ENCODE data around the gene PIGBOS1. TPM values are rescaled to one million over a fixed set of nuclear protein-coding genes. Genes with fewer than 3 reads are reported as not detected.
"Not testable (repeated sequence)": the region's sequence is repeated elsewhere in the genome, so short reads cannot be mapped to it uniquely, and the experiment has no call there.

Gene PIGBOS1
- total RNA-seq, 1 experiment from 2014 or later = 13.0 TPM

GRCh38 chr15:55320238-55320550 is 1.3 kb upstream of the PIGBOS1 start:
- ATAC-seq = no peak
- 0 out of 2 replicates have a peak, but pooled peaks cover 3% of the 10 kb centered on the region for H3K36me3 Mint-ChIP-seq
- CTCF ChIA-PET = interaction anchor here (2.8 kb wide), 1 partner anchor 88 kb away, joined by 19 read pairs; the partner anchor contains the start of genes CCPG1 and PIERCE2
- H3K4me1 Mint-ChIP-seq = peaks cover 32% of the 10 kb centered on the region
- no peak for DNase-seq (ENCODE audit: low spot score)
- peak overlapping the region; percentile 22; the same call in 1 of the 2 replicates for H3K4me3 Mint-ChIP-seq
- no peak overlapping the region for H3K27ac Mint-ChIP-seq
- POLR2A ChIA-PET = interaction anchor here (1.5 kb wide), 1 partner anchor 88 kb away, joined by 5 read pairs; the partner anchor contains the start of genes CCPG1 and PIERCE2
- no peaks in the 10 kb centered on the region for H3K27me3 Mint-ChIP-seq (ENCODE audit: low read depth)
- no peak for TF ChIP-seq NR2C2 (CRISPR knock-in tag; IDR thresholded peaks at IDR 0.05)
- no peak for TF ChIP-seq SMAD3 (CRISPR knock-in tag; IDR thresholded peaks at IDR 0.05; ENCODE audit: borderline replicate concordance)
- no peak for TF ChIP-seq FOXK1 (CRISPR knock-in tag; IDR thresholded peaks at IDR 0.05)
- TF ChIP-seq E2F1 (CRISPR knock-in tag; IDR thresholded peaks at IDR 0.05) = no peak
- no peak for TF ChIP-seq ZNF317 (CRISPR knock-in tag; IDR thresholded peaks at IDR 0.05; ENCODE audit: borderline replicate concordance, low read depth)
- TF ChIP-seq RORB (CRISPR knock-in tag; IDR thresholded peaks at IDR 0.05) = no peak
- TF ChIP-seq ATF3 (CRISPR knock-in tag; conservative IDR thresholded peaks at IDR 0.05) = no peak
- TF ChIP-seq CREM (CRISPR knock-in tag; IDR thresholded peaks at IDR 0.05) = no peak
- no peak for TF ChIP-seq FOXP1 (CRISPR knock-in tag; IDR thresholded peaks at IDR 0.05; ENCODE audit: borderline replicate concordance)
- no peak for TF ChIP-seq ZNF532 (CRISPR knock-in tag; IDR thresholded peaks at IDR 0.05; ENCODE audit: borderline replicate concordance)
- TF ChIP-seq SOX15 (CRISPR knock-in tag; IDR thresholded peaks at IDR 0.05) = no peak
- no peak for TF ChIP-seq ZSCAN18 (CRISPR knock-in tag; IDR thresholded peaks at IDR 0.05)
- TF ChIP-seq ZNF396 (CRISPR knock-in tag; IDR thresholded peaks at IDR 0.05; ENCODE audit: borderline replicate concordance) = no peak
- TF ChIP-seq ZNF121 (CRISPR knock-in tag; IDR thresholded peaks at IDR 0.05) = no peak
- no peaks in the 10 kb centered on the region for H3K9me3 Mint-ChIP-seq

DNA sequence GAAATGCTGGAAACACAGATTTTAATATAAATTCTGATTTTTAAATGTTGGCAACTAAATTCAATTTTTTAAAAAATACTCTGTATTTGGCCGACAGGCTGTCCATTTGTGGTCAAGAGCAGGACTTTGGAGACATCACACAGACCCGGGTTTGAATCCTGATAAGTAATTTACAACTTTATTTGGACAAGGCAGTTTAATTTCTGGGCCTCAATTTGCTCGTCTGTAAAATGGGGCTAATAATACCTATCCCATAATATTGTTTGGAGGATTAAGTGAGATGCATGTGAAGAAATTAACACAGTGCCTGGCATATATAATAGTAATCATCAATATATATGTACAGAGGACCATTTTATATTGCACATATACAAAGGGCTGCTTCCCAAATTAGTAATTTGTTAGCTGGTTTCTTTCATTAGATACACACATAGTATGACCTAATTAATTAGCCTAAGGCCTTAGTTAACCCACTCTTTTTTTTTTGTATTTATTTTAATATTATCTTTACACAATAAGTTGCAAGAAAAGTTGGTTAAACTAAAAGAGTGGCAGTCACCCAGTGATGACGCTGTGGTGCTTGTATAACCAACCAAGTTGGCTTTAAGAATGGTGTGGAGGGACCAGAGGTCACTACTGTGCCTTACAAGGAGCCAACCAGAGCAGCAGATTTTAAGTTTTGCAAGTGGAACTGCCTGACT is 764 bp upstream of the PIGBOS1 start:
- Mint-ChIP-seq H3K36me3 (0 out of 2 replicates have a peak, but pooled peaks cover 3% of the 10 kb centered on the region), H3K9me3 (no peaks in the 10 kb centered on the region), H3K27ac (no peak overlapping the region), H3K4me1 (peaks cover 37% of the 10 kb centered on the region), H3K27me3 (ENCODE audit: low read depth) (no peaks in the 10 kb centered on the region), H3K4me3 (peak overlapping the region; percentile 94)
- POLR2A ChIA-PET = interaction anchor here (0.6 to 1.5 kb wide), 5 partner anchors 24 to 207 kb away, joined by 3 to 5 read pairs (median 3); partner anchors contain the start of genes CCPG1, PIERCE2 and RSL24D1
- ATAC-seq (no peak), DNase-seq (ENCODE audit: low spot score) (no peak)
- TF ChIP-seq GTF2I (CRISPR knock-in tag; conservative IDR thresholded peaks at IDR 0.05) (peak; percentile 76; the same call in 1 of the 2 replicates), SMAD4 (CRISPR knock-in tag; IDR thresholded peaks at IDR 0.05) (no peak)
- CTCF ChIA-PET = interaction anchor here (0.7 to 2.8 kb wide), 2 partner anchors 28 to 89 kb away, joined by 3 to 19 read pairs; partner anchors contain the start of genes CCPG1 and PIERCE2

DNA sequence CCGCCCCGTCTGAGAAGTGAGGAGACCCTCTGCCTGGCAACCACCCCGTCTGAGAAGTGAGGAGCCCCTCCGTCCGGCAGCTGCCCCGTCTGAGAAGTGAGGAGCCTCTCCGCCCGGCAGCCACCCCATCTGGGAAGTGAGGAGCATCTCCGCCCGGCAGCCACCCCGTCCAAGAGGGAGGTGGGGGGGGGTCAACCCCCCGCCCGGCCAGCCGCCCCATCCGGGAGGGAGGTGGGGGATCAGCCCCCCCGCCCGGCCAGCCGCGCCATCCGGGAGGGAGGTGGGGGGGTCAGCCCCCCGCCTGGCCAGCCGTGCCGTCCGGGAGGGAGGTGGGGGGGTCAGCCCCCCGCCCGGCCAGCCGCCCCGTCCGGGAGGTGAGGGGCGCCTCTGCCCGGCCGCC is 16.1 kb downstream of the PIGBOS1 start:
- Mint-ChIP-seq H3K36me3 (peaks cover 61% of the 10 kb centered on the region), H3K9me3 (peaks cover 37% of the 10 kb centered on the region)
- H3K27ac Mint-ChIP-seq; DNase-seq (ENCODE audit: low spot score); POLR2A ChIA-PET; H3K27me3 Mint-ChIP-seq (ENCODE audit: low read depth); H3K4me3 Mint-ChIP-seq; H3K4me1 Mint-ChIP-seq; CTCF ChIA-PET; ATAC-seq: not testable (repeated sequence)
